NK-92 (cell line): ENCODE measurements around the gene ZNF287.
"Not testable (repeated sequence)": the region's sequence is repeated elsewhere in the genome, so short reads cannot be mapped to it uniquely, and the experiment has no call there.

ENCODE experiments used
- DNase-seq: peaks from one replicate; lab custom pipeline; 2025; ENCODE audit not compliant: unreplicated experiment; lab: John Stamatoyannopoulos, UW

Gene ZNF287

DNA sequence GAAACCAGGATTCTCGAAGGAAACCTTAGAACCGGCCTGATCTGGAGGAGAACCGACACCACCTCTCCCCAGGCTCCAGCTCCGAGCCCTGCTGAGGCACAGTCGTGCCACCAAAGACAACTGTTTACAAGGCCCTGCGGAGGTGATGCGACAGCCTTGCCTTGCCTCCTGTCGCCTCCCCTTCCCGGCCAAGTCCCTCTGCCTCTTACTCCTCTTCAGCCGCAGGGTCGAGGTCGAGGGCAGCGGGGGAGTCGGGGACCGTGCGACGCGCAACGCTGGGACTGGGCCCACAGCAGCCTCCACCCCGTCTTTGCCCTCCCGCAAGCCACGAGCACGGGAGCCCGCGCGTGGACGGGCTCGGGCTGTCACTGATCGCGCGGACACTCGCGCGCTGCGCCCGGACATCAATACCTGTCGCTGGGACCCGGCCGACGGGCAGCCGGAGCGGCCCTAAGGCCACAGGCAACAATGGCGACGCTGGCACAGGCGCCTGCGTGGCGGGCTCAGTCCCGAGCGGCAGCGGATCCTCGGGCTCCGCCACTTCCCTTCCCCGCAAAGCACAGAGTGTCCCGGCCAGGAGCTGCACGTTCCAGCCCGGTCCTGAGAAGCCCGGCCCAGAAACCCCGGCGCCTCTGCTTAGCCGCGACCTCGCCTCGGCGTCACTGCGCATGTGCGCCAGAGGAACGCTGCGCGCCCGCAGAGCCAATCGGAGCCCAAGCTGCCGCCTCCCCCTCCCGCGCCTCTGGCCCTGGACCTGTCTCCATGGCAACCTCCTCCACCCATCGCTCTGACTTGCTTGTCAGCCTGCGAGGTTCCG lies at the start of gene ZNF287:
TSS of gene ZNF287 (minus strand) at position 664 of the 817 bp plus-strand sequence. CDS start 1,473 bp downstream, outside the sequence.
- peak; percentile 67 for DNase-seq

DNA sequence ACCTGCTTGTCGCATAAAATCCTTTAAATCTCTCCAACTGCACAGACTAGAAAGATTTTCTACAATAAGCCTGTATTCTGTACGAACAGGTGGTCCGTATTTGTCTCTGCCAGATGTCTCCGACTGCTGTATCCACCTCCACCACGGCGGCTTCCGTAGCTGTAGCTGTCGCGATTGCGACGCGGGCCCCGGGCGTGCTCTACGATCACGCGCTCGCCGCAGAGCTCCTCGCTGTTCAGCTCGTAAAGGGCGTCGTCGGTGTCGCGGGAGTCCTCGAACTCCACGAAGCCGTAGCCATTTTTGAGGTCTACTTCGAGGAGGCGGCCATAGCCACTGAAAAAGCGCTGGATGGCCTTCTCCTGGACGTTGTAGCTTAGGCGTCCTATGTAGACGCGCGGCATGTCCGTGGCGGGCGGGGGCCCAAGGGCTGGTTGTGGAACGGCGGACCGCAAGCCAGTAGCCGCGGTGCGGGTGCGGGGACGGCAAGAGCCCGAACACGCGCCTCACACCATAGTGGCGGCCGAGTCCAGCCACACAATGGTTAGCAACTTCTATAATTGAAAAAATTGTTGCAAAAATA lies 48.6 kb upstream of the ZNF287 start:
- DNase-seq = no peak

DNA sequence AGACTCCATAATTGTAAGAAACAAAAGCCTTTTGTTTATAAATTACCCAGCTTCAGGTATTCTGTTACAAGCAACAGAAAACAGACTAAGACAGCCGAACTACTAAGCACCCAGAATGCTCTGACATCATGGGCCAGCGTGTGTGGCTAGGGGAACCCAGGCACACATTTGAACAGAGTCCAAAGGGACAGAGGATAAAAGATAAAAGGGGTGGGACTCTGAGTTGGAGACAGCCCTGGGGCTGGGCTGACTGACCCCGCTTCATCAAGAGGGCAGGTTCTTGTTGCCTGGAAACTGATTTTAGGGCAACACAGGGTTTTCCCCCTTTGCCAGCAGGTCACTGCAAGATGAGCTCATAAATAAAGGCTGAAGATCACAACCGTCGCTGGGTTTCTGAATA lies 30.5 kb upstream of the ZNF287 start:
- DNase-seq = no peak

DNA sequence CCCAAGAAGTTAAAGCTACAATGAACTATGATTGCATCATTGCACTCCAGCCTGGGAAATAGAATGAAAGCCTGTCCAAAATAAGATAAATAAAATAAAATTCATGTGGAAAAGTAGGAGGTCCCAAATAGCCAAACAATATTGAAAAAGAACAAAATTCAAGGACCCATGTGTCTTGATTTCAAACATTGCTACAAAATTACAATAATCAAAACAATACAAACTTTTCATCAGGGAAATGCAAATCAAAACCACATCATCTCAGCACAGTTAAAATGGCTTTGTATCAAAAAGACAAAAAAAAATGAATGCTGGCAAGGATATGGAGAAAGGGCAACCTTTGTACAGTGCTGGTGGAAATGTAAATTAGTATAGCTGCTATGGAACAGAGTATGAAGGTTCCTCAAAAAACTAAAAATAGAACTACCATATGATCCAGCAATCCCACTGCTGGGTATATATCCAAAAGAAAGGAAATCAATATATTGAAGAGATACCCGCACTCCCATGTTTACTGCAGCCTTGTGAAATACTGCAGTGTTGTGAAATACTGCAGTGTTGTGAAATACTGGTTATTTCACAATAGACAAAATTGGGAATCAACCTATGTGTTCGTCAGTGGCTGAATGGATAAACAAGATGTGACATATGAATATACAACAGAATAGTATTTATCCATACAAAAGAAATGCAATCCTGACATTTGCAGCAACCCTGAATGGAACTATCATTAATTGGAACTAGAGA lies 24.5 kb upstream of the ZNF287 start:
- no peak for DNase-seq

DNA sequence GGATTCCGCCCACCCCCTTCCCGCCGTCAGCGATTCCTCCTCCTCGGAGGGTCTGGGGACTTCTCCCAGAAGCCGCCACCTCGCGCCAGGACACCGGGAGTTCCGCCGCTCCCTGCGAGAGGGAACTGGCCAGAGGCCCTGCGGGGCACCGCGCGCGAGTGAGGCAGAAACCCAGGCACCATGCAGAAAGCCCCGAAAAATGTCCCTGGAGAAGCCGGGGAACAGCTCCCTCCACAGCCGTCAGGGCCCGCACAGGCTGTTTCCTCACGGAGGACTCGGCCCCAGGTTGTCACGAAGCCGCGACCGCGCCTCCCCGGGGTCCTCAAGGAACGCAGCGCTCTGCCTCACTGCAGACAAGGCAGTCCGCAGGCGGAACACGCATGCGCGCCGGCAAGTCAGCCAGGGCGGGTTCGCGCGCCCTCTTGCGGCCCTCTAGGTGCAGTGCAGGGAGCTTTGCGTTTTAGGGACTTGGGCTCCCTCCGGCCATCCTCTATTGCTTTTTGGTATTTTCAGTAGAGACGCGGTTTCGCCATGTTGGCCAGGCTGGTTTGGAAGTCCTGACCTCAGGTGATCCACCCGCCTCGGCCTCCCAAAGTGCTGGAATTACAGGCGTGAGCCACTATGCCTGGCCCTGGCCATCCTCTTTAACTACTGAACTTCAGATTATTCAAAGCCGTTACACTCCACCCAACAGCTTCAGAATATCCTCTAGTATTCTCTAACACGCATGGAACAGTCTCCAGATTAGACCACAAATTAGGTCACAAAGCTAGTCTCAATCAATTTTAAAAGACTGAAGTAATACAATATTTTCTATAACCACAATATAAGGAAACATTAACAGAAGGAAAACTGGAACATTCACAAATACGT lies 20.3 kb upstream of the ZNF287 start:
- peak; percentile 50 for DNase-seq

DNA sequence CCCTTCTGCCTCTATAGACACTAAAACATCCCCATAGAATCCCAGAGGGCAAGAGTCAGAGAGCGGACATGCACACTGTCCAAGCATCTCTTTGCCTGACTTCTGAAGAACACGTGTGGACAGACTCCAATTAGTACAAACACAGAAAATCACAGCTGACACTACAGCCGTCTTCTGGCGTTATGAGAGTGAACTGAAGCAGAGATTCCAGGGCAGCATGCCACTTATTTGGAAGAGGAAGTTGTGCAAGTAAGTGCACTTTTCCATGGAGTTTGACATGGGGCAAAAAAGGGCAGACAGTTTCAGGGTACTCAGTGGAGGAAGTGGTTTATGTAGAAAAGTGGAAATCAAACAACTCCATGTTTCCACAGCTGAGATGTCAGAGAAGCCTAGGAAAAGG lies 16.8 kb upstream of the ZNF287 start:
- DNase-seq = no peak

DNA sequence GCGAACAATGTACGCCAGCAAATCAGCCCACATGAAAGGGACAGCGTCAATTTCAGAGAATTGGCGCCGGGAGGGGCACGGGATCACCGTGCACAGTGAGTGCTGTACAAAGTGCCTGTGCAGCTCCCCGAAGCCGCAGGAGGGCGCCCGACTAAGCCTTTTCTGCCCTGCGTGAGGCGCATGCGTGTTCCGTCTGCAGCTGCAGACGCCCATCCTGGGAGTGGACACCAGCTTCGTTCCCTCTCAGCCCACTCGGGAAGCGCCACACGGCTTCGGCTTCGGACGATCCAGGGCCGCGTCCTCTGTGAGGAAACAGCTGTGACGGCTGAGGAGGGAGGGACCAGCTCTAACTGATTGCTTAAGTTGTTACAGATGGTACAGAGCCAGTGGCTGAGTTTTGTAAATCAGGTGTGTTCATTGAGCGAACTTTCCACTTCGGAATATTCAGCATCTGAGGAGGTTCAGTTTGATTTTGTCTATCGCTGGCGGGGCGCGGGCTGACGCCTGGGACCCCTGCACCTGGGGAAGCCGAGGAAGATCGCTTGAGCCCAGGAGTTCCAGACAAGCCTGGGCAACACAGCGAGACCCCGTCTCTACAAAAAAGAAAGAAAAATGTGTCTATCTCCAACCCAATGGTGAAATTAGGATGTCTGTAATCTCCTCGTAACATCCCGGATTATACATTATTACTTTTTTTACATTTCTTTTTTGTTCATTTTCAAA lies 15.4 kb upstream of the ZNF287 start:
- DNase-seq = peak; percentile 52

DNA sequence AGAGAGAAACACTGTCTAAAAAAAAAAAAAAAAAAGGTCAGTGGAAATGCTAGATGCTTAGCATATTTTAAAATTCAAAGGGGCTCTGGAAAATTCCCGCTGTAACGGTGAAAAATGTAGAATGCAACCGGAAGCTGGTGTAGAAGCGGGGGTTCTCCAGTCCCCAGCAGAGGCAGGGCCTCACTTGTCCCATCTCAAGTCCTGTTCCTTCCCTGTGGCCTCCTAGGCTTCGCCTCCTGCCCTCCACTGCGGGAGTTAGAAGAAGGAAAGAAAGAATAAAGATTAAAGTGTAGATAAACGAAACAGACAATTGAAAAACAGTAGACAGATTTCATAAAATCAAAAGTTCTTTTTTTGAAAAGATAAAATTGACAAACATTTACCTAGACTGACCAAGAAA lies 14.8 kb upstream of the ZNF287 start:
- no peak for DNase-seq

DNA sequence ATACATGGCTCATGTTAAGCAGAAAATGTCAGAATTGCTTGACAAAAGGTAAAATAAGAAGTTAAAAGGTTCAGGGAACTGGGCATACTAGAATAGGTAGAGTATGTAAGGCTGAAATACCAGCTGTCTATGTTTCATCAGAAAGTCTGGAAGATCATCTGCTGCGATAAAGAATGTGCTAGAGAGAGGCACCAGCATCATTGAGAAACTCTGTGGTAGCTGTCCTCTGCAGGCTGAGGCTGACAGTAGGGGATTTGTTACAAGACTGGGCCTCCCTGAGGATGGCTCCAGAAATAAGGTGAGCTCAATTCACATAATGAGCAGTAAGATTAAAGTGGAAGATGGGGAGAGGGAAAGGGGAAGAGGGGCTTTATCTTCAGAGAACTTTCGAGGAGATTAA lies 4.5 kb upstream of the ZNF287 start:
- DNase-seq = no peak

DNA sequence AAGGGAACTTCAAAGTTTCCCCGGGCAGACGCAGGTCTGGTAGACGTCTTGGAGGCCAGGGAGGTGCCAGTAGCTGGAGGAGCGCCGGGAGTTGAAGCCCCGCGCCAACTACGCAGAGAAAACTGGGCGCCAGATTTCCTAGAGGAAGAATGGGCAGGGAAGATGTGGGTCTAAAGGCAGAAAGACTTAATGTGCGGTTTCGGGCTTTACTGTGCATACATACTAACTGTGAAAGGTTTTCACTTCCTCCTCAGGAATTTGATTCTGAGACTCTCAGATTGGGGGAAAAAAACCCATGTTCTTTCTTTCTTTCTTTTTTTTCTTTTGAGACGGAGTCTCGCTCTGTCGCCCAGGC lies 331 bp upstream of the ZNF287 start:
- DNase-seq = no peak

DNA sequence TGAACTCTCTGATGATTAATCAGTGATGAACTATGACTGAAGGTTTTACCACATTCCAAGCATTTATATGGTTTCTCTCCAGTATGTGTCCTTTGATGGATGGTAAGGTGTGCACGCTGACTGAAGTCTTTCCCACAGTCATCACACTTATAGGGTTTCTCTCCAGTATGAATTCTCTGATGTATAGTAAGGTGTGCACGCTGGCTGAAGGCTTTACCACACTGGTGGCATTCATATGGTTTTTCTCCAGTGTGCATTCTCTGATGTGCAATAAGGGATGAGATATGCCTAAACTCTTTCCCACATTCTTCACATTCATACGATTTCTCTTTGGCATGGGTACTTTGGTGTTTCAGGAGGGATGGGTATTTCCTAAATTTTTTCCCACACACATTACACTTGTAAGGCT lies 16.4 kb downstream of the ZNF287 start:
- no peak for DNase-seq

DNA sequence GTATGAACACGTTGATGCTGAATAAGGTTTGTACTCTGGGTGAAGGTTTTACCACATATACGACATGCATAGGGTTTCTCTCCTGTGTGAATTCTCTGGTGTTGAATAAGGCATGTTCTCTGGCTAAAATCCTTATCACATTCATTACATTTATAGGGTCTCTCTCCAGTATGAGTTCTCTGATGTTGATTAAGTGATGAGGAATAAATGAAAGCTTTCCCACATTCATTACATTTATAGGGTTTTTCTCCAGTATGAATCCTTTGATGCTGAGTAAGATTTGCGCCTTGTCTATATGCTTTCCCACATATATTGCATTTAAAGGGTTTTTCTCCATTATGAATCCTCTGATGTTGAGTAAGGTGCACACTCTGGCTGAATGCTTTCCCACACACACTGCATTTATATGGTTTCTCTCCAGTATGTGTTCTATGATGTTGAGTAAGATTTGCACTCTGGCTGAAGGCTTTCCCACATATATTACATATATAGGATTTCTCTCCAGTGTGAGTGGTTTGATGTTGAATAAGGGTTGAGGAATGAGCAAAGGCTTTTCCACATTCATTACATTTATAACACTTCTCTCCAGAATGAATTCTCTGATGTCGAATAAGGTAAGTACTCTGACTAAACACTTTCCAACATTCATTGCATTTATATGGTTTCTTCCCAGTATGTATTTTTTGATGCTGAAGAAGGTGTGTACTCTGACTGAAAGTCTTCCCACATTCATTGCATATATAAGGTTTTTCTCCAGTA lies 16.9 kb downstream of the ZNF287 start:
- DNase-seq = no peak

DNA sequence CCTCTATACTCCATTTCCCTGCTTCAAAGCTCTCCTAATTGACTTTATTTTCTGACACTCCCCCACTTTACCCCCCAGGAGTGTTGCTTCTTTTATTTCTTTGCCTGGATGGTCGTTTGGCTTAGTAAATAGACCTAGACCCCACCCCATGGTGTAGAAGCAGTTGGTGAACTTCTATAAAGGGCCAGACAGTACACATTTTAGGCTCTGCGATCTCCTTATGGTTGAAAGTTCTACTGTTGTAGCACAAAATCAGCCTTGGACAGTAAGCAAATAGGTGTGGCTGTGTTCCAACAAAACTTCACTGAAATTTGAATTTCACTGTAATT lies 31.9 kb downstream of the ZNF287 start:
- DNase-seq = no peak

DNA sequence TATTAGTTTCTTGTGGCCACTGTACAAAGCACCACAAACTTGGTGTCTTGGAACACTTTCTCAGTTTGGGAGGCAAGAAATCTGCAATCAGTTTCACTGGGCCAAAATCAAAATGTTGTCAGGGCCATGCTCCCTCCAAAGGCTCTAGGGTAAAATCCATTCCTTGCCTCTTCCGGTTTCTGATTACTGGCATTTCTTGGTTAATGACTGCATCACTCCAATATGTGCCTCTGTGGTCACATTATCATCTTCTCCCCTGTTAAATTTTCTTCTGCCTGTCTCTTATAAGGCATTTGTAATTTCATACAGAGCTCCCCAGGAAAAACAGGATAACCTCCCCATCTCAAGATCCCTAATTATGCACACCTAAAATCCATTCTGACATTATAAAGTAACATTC lies 34.8 kb downstream of the ZNF287 start:
- no peak for DNase-seq

DNA sequence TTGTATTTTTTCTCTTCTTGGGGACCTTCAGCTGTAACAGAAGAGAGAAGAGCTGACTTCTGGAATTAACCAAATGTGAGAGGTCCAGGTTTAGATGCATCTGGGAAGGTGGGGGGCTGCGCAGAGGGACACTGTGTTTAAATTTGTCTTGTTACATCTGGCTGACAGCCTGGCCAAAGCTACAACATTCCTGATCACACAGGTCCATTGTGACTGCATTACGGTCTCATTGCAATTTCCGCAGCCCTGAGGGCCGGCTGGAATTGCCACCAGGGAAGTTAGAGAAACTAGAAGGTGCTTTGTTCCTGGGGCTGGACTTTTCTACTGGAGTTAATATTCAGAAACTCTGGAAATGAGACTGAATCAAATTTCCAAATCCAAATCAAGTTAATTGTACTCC lies 39.1 kb downstream of the ZNF287 start:
- no peak for DNase-seq

DNA sequence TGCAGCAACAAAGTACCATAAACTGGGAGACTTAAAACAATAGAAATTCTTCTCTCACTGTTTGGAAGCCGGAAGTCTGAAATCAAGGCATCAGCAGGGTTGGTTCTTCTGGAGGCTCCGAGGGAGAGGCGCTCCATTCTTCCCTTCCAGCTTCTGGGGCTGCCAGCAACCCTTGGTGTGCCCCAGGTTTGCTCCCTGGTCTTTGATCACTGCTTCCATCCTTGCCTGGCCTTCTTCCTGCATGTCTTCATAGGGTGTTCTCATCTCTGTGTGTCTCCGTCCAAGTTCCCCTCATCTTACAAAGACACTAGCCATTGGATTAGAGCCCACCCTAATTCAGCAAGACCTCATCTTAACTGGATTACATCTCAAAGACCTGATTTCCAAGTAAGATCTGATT lies 41.7 kb downstream of the ZNF287 start:
- no peak for DNase-seq

DNA sequence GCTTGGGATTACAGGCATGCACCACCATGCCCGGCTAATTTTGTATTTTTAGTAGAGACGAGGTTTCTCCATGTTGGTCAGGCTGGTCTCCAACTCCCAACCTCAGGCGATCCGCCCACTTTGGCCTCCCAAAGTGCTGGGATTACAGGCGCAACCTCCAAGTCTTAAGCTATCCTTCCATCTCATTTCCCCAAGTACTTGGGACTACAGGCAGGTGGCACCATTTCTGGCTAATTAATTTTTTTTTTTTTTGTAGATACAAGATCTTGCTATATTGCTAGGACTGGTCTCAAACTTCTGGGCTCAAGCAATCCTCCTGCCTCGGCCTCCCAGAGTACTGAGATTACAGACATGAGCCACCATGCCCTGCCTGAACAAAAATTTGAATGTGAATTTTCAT lies 43.4 kb downstream of the ZNF287 start:
- not testable (repeated sequence) for DNase-seq

DNA sequence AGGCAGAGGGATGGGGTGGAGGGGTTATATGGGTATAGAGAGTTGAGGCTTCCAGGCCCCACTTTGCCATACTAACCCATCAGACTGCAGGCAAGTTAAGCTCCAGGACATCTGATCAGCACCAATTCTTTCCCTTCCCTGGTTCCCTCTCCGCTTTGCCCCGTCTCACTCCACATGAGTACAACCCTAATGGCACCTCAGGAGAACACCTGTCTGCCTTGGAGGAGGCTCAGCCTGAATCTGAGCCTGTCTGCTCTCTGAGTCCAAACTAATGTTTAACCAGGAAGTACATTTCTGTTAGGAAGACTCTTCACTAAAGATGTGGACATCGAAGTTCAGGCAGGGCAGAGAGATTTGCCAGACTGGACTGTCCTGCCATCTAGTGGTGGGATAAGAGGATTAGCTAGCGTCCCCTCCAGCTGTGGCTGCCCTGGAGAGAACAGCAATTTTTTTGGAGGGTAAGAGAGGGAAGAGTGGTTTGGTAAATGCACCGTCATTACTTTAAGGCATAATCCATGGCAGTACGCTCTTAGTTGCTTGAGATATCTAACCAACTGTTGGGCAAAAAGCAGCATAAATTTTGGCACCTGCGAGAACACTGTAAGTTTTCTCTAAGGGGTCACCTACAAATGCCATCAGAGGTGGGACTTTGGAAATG lies 47.8 kb downstream of the ZNF287 start:
- no peak for DNase-seq

DNA sequence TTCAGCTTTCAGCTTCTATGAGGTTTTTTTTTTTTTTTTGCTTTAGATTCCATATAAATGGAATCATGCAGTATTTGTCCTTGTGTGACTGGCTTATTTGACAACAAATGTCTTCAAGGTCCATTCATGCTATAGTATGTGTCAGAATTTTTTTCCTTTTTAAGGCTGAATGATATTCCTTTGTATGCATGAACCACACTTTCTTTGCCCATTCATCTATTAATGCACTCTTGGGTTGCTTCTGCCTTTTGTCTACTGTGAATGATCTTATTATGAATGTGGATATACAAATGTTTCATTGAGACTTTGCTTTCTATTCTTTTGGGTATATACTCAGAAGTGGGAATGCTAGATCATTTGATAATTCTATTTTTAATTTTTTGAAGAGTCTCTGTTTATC lies 50.0 kb downstream of the ZNF287 start:
- no peak for DNase-seq
